HG02973 (cell line): ENCODE measurements around the gene ZNF800.
A peak's percentile ranks its signal among the peaks of the same experiment; 100 is the strongest.
"Not testable (repeated sequence)": the region's sequence is repeated elsewhere in the genome, so short reads cannot be mapped to it uniquely, and the experiment has no call there.

Experiments
- ATAC-seq: cut with Tn5 transposase; IDR thresholded peaks from one replicate; pipeline ENCODE4 v1.9.1; 2021; ENCODE audit warnings: moderate library complexity; ENCODE audit not compliant: unreplicated experiment

ZNF800 gene, protein sequence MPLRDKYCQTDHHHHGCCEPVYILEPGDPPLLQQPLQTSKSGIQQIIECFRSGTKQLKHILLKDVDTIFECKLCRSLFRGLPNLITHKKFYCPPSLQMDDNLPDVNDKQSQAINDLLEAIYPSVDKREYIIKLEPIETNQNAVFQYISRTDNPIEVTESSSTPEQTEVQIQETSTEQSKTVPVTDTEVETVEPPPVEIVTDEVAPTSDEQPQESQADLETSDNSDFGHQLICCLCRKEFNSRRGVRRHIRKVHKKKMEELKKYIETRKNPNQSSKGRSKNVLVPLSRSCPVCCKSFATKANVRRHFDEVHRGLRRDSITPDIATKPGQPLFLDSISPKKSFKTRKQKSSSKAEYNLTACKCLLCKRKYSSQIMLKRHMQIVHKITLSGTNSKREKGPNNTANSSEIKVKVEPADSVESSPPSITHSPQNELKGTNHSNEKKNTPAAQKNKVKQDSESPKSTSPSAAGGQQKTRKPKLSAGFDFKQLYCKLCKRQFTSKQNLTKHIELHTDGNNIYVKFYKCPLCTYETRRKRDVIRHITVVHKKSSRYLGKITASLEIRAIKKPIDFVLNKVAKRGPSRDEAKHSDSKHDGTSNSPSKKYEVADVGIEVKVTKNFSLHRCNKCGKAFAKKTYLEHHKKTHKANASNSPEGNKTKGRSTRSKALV

DNA sequence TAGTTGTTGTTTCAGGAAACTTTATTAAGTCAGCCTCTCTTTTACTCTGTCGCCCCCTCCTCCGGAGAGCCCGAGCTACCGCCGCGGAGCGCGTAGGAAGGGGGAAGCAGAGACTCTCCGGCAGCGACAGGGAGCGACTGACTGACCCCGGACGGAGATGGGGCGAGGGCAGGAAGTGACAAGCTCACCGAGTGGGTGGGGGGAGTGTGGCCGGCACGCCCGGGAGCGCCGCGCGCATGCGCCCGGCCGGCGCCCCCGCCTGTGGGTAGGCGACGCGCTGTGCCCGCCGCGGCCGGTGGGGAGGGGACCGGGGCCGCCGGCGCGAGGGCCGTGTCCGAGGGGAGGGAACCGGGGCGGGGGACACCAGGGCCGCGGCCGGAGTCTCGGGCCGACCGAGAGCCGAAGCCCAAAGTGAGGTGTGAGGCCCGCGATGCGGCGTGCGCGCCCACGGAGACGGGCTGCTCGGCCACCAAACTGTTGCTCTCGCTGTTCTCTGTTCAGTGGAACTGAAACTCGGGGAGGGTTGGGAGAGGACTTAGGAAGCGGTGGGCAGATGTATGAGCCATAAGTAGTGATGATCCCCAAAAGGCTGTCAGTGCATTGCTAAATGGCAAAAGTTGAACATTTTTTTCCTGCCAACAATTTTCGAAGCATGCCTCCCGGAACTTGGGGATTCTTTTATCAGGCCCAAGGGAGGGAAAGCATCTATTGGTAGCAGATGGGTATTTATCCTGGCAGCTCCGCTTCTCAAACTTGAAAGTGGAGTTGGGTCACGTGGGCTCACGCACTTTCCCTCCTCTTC, at the start of gene ZNF800:
TSS of gene ZNF800 (minus strand) at position 143 of the 802 bp plus-strand sequence. CDS start 1,151 bp downstream, outside the sequence.
- ATAC-seq: peak; percentile 77

DNA sequence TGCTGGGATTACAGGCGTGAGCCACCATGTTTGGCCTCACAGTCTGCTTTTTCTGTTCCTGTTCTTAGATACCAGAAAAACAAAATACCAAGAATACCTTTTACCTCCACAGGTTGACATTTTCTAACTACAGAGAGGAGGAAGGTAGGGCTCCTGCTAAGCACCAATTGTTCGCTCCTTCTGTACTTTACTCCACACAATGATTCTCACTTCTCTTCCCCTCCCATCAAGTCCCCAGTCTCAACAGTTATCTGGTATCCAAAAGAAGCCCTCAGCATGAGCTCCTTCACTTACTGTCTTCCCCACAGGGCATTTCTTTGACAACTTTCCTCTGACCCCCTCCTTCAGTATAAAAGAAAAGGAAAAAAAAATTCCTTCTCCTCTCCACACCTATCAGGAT, 47.7 kb upstream of the ZNF800 start:
- ATAC-seq: no peak

DNA sequence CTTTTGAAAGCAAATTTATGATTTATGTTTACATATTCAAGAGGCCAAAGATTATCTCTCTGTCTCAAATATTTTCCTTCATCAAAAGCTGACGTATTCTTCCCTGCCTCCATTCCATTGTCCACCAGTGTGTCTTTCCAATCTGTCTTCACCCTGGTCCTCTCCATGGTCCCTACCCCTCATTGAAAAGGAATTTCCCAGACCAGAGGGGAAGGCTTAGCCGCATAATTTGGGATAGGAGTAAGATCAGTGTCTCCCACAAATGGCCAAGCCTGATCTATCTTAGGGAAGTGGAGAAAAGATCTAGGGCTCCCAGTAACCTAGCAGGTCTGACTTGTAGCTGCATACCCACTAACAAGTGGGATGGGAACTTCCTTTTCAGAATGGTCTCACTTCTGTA, 46.3 kb upstream of the ZNF800 start:
- ATAC-seq: no peak

DNA sequence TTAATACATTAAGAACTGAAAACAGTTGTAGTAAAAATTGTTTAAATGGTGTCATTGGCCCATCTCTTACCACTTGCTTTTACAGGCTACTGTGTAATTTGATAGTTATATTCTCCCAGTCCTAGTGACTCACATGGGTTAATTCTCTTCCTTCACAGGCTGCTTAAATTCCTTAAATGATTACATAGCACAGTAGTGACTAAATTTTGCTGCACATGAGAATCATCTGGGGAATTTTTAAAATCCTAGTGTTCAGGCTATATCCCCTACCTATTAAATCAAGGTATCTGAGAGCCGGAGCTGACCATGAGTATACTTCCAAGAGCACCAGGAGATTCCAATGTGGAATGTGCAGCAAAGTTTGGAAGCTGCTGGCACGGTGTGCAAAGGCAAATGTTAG, 45.3 kb upstream of the ZNF800 start:
- ATAC-seq: no peak

DNA sequence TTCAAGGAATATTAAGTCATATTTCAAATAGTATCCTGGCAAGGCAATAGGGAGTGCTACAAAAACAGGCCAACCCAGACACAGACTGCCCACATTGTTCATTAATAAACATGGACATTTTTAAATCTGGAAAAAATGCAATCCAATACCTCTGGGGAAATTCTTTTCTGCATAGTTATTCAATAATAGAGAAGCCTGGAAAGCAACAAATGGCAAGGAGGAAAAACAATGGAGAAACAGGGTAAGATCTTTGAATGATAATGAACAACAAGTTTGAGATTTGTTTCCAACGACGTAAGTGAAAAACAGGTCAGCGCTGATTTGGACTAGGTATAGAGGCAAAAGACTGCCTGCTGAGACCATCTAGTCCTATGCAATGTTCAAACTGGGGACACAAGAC, 44.7 kb upstream of the ZNF800 start:
- ATAC-seq: no peak

DNA sequence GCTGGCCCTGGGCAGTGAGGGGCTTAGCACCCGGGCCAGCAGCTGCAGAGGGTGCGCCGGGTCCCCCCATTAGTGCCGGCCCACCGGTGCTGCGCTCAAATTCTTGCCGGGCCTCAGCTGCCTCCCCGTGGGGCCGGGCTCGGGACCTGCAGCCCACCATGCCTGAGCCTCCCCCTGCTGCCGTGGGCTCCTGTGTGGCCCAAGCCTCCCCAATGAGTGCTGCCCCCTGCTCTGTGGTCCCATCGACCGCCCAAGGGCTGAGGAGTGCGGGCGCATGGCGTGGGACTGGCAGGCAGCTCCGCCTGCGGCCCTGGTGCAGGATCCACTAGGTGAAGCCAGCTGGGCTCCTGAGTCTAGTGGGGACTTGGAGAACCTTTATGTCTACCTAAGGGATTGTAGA, 36.8 kb upstream of the ZNF800 start:
- not testable (repeated sequence) for ATAC-seq

DNA sequence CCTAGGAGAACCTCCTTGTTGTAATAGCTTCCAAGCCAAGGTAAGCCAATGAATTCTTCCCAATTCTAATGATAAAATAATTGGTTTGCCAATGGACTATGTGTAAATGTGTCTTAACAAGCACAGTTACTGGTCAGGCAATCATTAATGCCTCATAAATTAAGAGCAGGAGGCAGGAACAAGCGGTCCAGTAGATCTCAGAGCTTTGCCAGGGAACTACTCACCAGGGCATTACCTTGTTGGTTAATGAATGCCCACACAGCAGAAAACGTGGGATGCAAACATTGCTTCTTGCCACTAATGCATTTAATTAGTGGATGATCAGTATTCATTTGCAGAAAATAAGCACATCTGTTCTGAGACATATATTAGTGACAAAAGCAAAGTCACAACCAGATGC, 26.7 kb upstream of the ZNF800 start:
- no peak for ATAC-seq

DNA sequence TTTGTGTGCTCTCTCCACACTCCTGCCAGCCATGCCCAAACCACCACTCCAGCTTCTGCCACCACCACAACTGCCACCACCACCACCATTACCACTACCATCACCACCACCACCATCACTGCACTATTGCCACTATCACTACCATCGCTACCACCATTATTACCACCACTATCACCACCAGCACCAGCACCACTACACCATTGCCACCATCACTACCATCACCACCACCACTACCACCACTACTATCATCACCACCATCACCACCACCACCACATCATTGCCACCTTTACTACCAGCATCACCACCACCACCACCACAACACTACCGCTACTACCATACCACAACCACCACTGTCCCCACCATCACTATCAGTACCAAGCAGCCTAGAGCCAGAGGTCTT, 26.0 kb upstream of the ZNF800 start:
- no peak for ATAC-seq

DNA sequence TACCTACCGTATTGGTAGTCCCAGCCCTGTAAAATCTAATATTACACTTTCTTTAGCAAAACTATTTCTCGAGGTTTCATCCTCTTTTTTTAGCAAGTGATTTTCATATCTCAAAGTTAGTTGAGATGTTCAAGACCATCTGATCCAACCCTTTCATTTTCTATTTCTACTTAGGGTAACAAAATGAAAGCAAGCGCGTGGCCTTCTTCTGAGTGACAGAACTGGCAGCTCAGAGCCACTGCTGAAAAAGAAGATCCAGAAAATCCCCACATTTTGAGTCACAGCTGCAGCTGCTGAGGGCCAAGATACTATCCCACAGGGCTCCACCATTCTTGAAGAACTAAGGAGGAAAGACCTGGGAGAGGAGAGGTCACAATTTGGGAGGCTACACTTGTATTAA, 24.8 kb upstream of the ZNF800 start:
- ATAC-seq: peak; percentile 73

DNA sequence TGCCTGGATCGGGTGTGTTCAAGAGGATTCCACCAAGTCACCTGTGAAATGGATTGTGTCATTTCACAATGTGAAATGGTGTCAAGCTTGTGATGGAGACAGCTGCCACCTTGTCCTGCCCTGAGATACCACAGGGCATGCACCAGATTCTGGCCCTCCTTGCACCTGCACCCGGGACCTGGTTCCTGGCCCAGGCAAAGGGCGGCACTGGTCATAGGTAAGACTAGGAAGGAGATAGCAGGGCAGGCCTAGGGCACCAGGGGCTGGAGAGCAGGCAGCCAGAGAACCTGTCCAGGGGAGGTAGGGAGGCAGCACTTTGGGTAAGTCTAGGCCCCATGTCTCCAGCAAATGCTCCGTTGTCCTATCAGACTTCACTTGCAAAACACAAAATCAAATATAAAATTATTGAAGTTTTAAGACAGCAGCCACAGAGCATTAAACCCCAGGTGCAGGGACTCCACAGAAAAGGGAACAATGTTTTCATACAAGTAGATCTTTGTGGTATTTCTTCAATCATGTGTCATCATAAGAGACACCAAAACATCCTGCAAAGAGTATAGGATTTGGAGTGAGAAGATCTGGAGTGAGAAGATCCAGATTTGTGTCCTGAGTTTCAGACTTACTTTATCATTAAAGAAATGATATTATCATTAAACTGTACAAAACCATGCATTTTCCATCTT, 22.7 kb upstream of the ZNF800 start:
- ATAC-seq: no peak

DNA sequence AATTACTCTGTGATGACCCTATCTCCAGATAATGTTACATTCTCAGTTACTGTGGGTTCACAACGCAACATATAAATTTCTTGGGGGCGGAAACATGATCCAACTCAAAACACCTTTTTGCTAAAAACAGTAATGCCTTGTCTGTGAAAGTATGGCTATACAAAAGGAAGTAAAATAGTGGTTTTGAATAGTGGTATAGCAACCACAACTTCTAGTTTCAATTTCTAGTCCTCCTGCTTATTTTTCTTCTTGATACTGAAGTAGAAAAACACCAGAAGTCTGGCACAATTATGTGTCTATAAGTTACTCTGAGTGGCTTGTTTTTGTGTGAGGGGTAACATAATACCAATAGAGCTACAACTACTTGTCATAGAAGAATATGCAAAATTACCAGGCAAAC, 21.5 kb upstream of the ZNF800 start:
- peak; percentile 53 for ATAC-seq

DNA sequence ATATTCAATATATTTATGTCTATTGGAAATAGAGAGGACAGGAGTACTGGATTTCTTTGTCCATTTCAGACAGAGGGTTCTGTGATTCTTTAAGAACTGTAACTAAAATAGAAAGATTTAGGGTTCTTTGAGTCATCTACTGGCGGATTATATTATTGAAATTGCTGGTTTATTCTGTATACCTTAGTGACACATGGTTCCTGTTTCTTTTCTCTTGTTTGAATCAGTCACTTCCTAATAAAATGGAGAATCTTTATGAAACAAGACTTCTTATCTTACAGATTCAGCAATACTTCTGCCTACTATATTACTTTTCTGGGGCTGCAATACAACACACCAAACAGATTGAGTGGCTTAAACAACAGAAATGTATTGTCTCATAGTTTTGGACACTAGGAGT, 20.8 kb upstream of the ZNF800 start:
- no peak for ATAC-seq

DNA sequence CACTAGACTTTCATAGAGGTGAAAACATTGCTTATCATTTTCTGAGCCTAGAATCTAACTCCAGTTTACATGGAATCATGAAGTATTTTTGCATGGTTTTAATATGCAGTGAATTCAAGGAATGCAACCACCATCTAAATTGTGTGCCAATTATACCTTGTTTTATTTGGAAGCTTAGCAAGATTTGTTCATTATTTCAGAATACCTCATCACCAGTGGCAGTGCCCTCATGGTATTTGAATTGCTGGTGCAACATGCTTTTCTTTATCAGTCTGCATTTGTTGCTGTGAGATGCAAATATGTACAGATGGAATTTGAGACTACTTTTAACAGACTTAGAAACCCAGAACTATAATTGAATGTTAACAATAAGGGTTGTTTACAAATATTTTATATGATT, 18.7 kb upstream of the ZNF800 start:
- ATAC-seq: no peak

DNA sequence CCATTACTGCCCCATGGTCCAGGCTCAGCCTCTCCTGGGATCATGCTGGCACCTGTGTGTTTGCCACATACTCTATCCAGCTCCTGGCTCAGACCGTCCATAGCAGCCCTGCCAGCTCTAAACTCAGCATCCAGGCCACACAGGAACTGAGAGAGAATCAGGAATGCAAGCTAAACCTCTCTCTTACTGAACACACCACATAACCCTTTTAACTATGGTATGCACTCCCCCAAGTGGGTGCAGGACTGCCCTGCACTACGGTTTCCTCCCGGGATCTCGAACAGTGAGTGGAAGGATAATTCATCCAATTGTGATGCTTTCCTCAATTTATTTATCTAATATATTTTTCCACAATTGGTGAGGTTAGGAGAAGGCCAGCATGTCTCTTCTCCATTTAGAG, 17.1 kb upstream of the ZNF800 start:
- no peak for ATAC-seq

DNA sequence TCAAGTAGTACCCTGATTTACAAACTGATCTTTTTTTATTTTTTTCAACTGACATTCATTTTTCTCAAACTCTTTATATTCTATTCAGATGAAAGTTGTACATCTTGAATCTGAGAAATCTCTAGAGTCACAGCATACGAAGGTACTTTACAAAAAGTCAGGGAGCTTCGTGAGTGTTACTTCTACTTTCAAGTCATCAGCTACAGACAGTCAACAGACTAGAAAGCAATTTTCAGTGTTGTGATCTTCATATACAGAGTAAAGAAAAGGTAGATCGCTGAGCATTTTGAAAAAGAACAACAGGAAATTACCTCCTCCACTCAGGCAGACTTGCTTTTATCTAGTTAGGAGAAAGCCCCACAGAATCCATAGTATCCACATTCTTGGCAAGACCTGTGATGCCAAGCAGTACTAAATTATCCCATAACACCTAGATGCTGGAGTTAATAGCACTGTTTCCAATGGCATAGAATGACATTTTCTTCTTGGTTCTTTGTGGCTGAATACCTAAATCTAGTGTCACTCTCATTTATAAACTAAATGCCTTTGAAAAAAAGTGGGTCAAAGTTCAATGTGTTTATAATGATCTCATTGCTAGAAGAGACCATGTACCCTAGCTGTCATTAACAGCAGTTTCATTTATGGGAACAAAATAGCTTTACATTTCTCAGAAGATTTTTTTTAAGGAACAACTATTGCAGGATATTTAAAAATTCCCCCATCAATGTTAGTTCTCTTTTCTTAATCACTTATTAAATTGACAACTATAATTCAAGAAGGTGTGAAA, 12.0 kb upstream of the ZNF800 start:
- peak; percentile 71 for ATAC-seq

DNA sequence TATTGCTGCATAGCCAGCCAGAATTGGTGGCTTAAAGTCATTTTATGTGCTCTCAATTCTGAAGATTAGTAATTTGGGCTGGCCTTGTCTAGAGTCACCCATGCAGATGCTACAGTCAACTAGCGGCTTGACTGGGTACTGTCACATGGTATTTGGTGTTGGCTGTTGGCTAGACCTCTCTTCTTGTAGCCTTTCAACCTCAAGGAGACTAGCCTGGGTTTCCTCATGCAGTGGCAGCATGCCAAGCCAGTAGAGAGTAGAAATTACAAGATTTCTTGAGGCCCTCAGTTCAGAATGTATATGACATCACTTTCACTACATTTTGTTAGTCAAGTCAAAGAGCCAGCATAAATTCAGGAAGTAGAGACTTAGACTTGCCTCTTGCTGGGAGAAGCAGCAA, 3.7 kb upstream of the ZNF800 start:
- ATAC-seq: no peak

DNA sequence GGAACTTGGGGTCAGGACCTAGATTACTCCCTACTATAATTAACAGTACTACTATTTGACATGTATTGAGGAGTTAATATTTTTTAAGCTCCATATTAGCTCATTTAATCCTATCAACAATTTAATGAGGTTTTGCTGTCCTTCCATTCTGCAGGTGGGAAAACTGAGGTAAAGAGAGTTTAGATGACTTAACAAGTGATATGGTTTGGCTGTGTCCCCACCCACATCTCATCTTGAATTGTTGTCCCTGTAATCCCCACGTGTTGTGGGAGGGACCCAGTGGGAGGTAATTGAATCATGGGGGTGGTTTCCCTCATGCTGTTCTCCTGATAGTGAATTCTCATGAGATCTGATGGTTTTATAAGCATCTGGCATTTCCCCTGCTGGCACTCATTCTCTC, 2.6 kb upstream of the ZNF800 start:
- ATAC-seq: not testable (repeated sequence)

DNA sequence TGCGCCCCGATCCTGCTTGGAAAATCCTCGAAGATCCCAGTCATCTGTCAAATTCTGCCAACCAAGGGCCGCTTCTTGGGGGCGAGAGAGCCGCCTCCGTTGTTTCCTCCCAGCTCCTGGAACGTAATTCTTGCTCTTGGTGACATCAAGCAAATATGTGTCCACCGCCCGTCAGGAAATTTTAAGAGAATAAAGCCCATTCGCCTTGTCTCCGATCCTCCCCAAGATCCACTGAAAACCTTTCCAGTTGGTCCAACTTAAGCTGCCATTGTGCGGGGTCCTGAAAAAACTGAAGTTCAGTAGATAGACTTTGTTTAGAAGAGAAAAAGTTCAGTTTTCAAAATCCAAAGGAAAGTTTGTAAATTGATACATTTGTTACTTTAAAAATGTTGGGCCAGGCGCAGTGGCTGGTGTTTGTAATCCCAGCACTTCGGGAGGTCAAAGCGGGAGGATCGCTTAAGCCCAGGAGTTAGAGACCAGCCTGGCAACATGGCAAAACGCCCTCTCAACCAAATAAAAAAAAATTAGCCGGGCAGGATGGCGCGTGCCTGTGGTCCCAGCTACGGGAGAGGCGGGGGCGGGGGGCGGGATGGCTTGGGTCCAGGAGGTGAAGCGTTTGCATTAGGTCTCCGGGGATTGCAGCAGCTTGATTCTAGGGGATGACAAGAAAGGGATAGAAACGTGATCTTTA, 1.0 kb upstream of the ZNF800 start:
- no peak for ATAC-seq

DNA sequence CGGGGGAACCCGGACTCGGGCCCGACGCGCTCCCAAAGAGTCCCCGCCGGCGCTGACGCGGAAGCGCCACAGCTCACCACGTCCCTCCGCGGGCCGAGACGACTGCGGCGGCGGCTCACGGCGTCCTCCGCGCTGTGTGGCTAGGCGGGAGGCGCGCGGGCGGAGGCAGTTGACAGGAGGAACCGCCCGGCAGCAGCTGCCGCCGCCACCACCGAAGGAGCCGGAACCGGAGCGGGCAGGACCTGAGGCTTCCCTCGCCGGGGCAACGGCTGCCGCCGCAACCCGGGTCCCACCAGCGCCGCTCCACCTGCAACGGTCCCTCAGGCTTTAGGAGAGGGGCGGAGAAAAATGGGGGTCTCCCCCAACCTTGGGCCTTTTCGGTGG, 334 bp downstream of the ZNF800 start:
- peak; percentile 38 for ATAC-seq
